ENCODE measurements around the gene ITK.
"Not testable (repeated sequence)": the region's sequence is repeated elsewhere in the genome, so short reads cannot be mapped to it uniquely, and the experiment has no call there.

Gene ITK

DNA sequence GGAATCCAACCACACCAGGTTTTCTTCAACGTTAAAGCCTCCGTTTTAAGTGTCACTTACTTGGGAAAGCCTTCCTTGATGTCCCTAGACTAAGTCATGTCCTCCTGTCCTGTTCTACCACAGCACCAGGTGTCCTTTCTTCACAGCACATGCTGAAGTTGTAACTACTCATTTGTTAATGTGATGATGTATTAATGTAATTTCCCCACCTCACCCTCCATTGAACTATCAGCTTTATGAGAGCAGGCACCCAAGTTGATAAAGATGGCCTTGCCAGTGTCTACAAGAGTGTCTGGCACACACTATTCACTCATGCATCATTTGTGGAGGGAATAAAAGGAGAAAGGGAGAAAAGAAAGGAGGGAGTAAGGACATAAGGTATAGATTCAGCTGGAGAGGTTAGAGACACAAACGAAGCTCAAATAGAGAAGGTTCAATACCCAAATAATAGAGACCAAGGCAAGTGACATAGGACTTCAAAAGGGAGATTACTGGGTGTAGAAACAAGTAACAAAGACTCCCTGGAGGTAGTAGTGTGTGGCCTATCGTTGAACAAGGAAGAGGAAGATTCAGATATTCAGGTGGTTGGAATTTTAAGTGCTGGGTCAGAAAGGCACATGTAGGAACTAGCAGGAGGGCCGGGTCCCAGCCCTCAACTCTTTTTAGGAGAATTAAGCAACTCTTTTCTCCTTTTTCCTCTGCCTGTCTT lies 6.6 kb downstream of the ITK start:
- Mint-ChIP-seq H3K36me3 (peaks cover 62% of the 10 kb centered on the region), H3K4me3 (peak overlapping the region; percentile 96), H3K9me3 (no peaks in the 10 kb centered on the region), H3K27ac (peak overlapping the region; percentile 100), H3K4me1 (peaks cover 62% of the 10 kb centered on the region), H3K27me3 (no peaks in the 10 kb centered on the region)

GRCh38 chr5:157188270-157188669 lies 7.6 kb downstream of the ITK start:
- peaks cover 73% of the 10 kb centered on the region for H3K4me1 Mint-ChIP-seq
- peak overlapping the region; percentile 96 for H3K4me3 Mint-ChIP-seq
- H3K9me3 Mint-ChIP-seq, result no peaks in the 10 kb centered on the region
- peak overlapping the region; percentile 100 for H3K27ac Mint-ChIP-seq
- no peaks in the 10 kb centered on the region for H3K27me3 Mint-ChIP-seq
- peaks cover 63% of the 10 kb centered on the region for H3K36me3 Mint-ChIP-seq

- H3K4me1 Mint-ChIP-seq, result peaks cover 82% of the 10 kb centered on the region
Measured at GRCh38 chr5:157189223-157189622, 8.6 kb downstream of the ITK start.

DNA sequence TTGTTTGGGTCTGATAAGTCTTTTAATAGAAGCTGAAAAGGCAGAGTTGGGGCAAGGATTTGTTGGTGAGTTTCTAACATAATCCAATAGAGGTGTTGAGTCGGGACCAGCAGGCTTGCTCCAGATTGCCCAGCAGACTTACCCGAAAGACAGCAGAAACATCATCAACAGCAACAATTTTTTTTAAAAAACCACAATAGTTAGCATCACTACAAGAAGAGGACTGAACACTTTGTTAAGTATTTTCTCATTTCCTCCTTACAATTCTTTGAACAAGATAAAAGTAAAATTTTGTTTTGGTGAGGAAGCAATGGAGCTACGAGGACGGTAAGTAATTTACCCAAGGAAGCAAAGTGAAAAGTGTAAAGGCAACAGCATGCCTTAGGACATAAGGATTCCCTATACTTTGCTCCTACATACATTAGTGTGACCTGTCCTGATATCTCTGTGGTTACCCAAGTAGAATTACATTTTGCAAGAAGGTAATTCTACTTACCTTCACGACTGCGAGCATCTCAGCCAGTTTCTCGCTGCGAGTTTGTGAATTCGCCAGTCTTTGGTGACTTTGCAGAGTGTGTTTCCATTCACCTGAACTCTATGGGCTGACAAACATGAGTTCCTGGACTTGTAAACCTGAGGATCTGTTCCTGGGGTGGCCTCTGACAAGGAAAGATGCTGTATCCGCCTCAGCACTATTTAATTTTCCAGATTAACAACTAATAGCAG lies 13.2 kb downstream of the ITK start:
- Mint-ChIP-seq H3K9me3 (no peaks in the 10 kb centered on the region), H3K4me1 (peaks cover 96% of the 10 kb centered on the region), H3K4me3 (peak overlapping the region; percentile 86), H3K27ac (peak overlapping the region; percentile 98), H3K36me3 (peaks cover 60% of the 10 kb centered on the region), H3K27me3 (no peaks in the 10 kb centered on the region)

More at GRCh38 chr5:157189223-157189622, 8.6 kb downstream of the ITK start:
- H3K4me3 Mint-ChIP-seq, result peak overlapping the region; percentile 96
- H3K27me3 Mint-ChIP-seq, result no peaks in the 10 kb centered on the region
- peak overlapping the region; percentile 100 for H3K27ac Mint-ChIP-seq
- H3K9me3 Mint-ChIP-seq, result no peaks in the 10 kb centered on the region
- H3K36me3 Mint-ChIP-seq, result peaks cover 61% of the 10 kb centered on the region

DNA sequence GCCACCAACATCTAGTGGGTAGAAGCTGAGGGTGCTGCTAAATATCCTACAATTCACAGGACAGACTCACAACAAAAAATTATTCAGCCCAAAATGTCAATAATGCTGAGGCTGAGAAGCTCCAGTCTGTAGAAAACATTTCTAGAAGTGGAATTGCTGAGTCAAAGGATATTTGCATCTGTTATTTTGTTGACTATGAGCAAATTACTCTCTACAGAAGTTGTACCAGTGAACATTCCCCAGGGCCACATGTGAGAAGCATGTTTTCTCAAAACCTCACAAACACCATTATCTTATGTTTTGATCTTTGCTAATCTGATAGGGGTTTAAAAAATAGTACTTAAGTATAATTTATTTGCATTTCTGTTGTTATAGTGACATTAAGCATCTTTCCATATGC lies 15.4 kb downstream of the ITK start:
- Mint-ChIP-seq H3K4me1 (peaks cover 99% of the 10 kb centered on the region), H3K4me3 (peak overlapping the region; percentile 75), H3K27ac (peak overlapping the region; percentile 97), H3K27me3 (no peaks in the 10 kb centered on the region), H3K36me3 (peaks cover 57% of the 10 kb centered on the region), H3K9me3 (no peaks in the 10 kb centered on the region)

- H3K36me3 Mint-ChIP-seq, result peaks cover 53% of the 10 kb centered on the region
- H3K27ac Mint-ChIP-seq, result peak overlapping the region; percentile 96
- H3K27me3 Mint-ChIP-seq, result no peaks in the 10 kb centered on the region
- peak overlapping the region; percentile 75 for H3K4me3 Mint-ChIP-seq
- peaks cover 100% of the 10 kb centered on the region for H3K4me1 Mint-ChIP-seq
- no peaks in the 10 kb centered on the region for H3K9me3 Mint-ChIP-seq
Measured at GRCh38 chr5:157197086-157197485, 16.4 kb downstream of the ITK start.

GRCh38 chr5:157198277-157198986 lies 17.8 kb downstream of the ITK start:
- Mint-ChIP-seq H3K9me3 (no peaks in the 10 kb centered on the region), H3K4me1 (peaks cover 100% of the 10 kb centered on the region)

GRCh38 chr5:157201857-157202256 lies 21.2 kb downstream of the ITK start:
- Mint-ChIP-seq H3K4me3 (peak overlapping the region; percentile 56), H3K27ac (peak overlapping the region; percentile 97), H3K36me3 (peaks cover 44% of the 10 kb centered on the region), H3K27me3 (no peaks in the 10 kb centered on the region), H3K9me3 (no peaks in the 10 kb centered on the region), H3K4me1 (peaks cover 93% of the 10 kb centered on the region)

More at GRCh38 chr5:157198277-157198986, 17.8 kb downstream of the ITK start:
- Mint-ChIP-seq H3K27ac (peak overlapping the region; percentile 100), H3K4me3 (peak overlapping the region; percentile 83), H3K36me3 (peaks cover 48% of the 10 kb centered on the region), H3K27me3 (no peaks in the 10 kb centered on the region)

GRCh38 chr5:157203417-157203816 lies 22.8 kb downstream of the ITK start:
- H3K36me3 Mint-ChIP-seq, result peaks cover 46% of the 10 kb centered on the region
- H3K4me1 Mint-ChIP-seq, result peaks cover 93% of the 10 kb centered on the region
- H3K4me3 Mint-ChIP-seq, result peak overlapping the region; percentile 76
- peak overlapping the region; percentile 97 for H3K27ac Mint-ChIP-seq
- no peaks in the 10 kb centered on the region for H3K27me3 Mint-ChIP-seq
- H3K9me3 Mint-ChIP-seq, result no peaks in the 10 kb centered on the region

- Mint-ChIP-seq H3K27me3 (no peaks in the 10 kb centered on the region), H3K27ac (peak overlapping the region; percentile 86), H3K36me3 (peaks cover 42% of the 10 kb centered on the region), H3K4me1 (peaks cover 92% of the 10 kb centered on the region), H3K9me3 (no peaks in the 10 kb centered on the region), H3K4me3 (peak overlapping the region; percentile 52)
Measured at GRCh38 chr5:157204765-157205164, 24.1 kb downstream of the ITK start.

DNA sequence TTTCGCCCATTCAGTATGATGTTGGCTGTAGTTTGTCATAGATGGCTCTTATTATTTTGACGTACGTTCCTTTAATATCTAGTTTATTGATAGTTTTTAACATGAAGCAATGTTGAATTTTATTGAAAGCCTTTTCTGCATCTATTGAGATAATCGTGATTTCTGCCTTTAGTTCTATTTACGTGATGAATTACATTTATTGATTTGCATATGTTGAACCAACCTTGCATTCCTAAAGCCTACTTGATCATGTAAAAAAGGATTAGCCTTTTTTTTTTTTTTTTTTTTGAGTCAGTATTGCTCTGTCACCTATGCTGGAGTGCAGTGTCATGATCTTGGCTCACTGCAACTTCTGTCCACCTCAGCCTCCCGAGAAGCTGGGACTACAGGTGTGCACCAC lies 25.1 kb downstream of the ITK start:
- Mint-ChIP-seq H3K36me3 (peaks cover 41% of the 10 kb centered on the region), H3K4me3 (peak overlapping the region; percentile 66), H3K4me1 (peaks cover 91% of the 10 kb centered on the region), H3K27me3 (no peaks in the 10 kb centered on the region), H3K27ac (peak overlapping the region; percentile 17), H3K9me3 (no peaks in the 10 kb centered on the region)

DNA sequence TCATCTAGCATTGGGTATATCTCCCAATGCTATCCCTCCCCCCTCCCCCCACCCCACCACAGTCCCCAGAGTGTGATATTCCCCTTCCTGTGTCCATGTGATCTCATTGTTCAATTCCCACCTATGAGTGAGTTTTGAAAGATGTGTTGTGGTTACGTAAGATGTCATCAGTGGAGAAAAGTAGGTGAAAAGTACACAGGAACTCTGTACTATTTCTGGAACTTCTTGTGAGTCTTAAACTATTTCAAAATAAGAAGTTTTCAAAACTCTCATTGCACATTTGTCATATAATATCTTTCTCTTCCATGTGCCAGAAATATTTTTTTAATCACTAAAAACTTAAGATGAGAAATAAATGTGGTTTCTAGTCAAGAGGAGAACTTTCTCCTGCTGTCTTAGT lies 30.0 kb downstream of the ITK start:
- H3K4me3 Mint-ChIP-seq, H3K27me3 Mint-ChIP-seq, H3K9me3 Mint-ChIP-seq: not testable (repeated sequence)
- peaks cover 62% of the 10 kb centered on the region for H3K36me3 Mint-ChIP-seq
- peaks cover 98% of the 10 kb centered on the region for H3K4me1 Mint-ChIP-seq
- peak overlapping the region; percentile 97 for H3K27ac Mint-ChIP-seq

DNA sequence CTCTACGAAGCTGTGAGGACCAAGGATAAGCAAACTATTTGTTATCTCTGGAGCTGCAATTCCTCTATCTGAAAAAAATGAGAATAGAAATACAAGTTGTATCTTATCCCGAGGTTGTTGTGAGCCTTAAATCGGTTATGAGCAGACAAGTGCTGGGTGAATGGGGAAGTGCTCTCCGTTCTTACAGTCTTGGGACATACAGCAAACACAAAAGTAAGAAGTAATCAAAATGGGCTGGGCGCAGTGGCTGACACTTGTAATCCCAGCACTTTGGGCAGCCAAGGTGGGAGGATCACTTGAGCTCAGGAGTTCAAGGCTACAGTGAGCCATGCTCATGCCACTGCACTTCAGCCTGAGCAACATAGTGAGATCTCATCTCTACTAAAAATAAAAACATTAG lies 31.7 kb downstream of the ITK start:
- H3K4me3 Mint-ChIP-seq, result peak overlapping the region; percentile 40
- peak overlapping the region; percentile 97 for H3K27ac Mint-ChIP-seq
- peaks cover 98% of the 10 kb centered on the region for H3K4me1 Mint-ChIP-seq
- no peaks in the 10 kb centered on the region for H3K9me3 Mint-ChIP-seq
- H3K36me3 Mint-ChIP-seq, result peaks cover 66% of the 10 kb centered on the region
- H3K27me3 Mint-ChIP-seq, result no peaks in the 10 kb centered on the region

DNA sequence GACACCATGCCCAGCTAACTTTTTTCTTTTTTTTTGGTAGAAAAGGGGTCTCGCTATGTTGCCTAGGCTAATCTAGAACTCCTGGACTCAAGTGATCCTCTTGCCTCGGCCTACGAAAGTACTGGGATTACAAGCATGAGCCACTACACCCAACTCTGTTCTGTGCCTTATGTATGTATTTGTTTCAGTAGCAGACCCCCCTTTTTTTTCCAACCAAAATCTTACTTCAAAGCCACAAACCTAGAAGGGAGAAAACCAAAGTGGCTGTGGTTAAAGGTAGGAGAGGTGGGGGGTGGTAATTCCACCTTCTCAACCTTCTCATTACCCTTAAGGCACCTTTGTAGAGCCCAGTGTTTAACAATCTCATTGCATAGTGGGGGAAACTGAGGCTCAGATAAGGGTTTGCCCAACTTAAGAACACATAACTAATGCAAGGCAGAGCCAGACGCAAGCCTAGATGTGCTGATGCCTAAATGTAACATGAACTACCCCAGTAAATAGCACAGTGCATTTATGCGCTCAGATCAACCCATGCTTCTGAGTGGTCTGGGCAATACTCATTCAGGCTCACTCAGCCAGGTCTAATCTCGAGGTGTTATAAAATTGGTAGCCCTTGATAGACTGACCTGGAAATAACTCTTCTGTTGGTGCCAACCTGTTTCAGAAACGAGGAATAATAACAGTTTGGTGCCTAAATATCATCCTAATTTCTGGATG lies 33.0 kb downstream of the ITK start:
- Mint-ChIP-seq H3K9me3 (no peaks in the 10 kb centered on the region), H3K36me3 (peaks cover 61% of the 10 kb centered on the region), H3K27ac (peak overlapping the region; percentile 94), H3K4me3 (peak overlapping the region; percentile 20), H3K27me3 (no peaks in the 10 kb centered on the region), H3K4me1 (peaks cover 98% of the 10 kb centered on the region)

GRCh38 chr5:157214415-157214814 lies 33.8 kb downstream of the ITK start:
- Mint-ChIP-seq H3K4me1 (peaks cover 97% of the 10 kb centered on the region), H3K4me3 (peak overlapping the region; percentile 84)

More at GRCh38 chr5:157214415-157214814, 33.8 kb downstream of the ITK start:
- H3K36me3 Mint-ChIP-seq, result peaks cover 62% of the 10 kb centered on the region
- H3K27me3 Mint-ChIP-seq, result no peaks in the 10 kb centered on the region
- peak overlapping the region; percentile 94 for H3K27ac Mint-ChIP-seq
- H3K9me3 Mint-ChIP-seq, result no peaks in the 10 kb centered on the region
